Measurements from ENCODE around the gene ERC2.
A peak's percentile ranks its signal among the peaks of the same experiment; 100 is the strongest.

Gene ERC2

DNA sequence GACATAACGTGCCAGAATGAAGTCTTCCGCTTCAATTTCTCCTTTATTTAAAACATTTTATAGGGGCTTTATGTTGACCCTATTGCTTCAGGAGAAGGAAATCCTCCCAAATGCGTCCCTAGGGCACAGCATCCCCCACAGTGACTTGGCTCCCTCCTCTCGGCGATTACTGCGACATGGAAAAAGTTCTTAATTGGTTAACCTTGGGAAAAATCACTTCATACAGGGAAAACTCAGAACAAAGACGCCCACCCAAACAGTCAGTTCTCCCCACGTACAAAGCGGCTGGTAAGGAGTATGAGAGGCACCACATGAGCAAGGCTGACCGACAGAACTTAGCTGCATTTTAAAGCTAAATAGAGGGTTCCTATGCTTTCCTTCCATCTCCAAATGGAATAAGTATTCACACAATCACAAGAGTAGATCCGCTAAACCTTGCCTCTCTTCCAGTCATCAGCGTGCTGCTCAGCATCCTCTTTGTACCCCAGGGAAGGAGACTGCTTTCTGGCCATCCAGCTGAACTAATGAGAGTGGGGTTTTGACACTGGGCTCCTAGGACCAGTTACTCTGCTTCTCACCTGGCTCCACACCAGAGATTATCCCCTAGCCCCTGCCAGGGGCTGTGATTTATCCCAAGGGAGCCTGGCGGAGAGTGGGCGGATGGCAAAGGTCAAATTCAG lies 565.9 kb downstream of the ERC2 start:
- H3K27ac ChIP-seq, result no peak overlapping the region

DNA sequence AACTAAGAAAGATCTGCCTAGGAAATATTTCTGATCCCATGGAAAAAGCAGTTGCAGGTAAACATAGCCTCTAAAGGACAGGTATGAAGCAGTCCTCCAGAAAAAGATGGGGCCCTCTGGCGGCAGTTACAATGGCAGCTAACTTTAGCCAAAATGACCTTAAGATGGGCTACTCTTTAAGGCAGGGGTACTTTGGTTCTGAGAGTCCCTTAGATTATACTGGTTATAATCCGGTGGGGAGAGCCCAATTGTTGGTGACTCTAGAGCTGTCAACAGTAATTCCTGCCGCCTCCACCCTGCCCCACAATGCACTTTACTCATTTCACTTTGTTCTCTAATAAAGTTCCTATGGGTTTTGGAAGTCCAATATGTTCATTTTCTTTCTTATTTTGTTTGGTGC lies 568.4 kb downstream of the ERC2 start:
- DNase-seq, result no peak
- Histone ChIP-seq H3K27ac (no peak overlapping the region), H3K4me3 (ENCODE audit: low read depth, low read length) (no peak overlapping the region), H3K9me3 (ENCODE audit: severe bottlenecking) (no peaks in the 10 kb centered on the region), H3K27me3 (ENCODE audit: insufficient read depth, low read depth, severe bottlenecking) (no peaks in the 10 kb centered on the region), H3K36me3 (no peaks in the 10 kb centered on the region)
- TF ChIP-seq, protein P1, sequence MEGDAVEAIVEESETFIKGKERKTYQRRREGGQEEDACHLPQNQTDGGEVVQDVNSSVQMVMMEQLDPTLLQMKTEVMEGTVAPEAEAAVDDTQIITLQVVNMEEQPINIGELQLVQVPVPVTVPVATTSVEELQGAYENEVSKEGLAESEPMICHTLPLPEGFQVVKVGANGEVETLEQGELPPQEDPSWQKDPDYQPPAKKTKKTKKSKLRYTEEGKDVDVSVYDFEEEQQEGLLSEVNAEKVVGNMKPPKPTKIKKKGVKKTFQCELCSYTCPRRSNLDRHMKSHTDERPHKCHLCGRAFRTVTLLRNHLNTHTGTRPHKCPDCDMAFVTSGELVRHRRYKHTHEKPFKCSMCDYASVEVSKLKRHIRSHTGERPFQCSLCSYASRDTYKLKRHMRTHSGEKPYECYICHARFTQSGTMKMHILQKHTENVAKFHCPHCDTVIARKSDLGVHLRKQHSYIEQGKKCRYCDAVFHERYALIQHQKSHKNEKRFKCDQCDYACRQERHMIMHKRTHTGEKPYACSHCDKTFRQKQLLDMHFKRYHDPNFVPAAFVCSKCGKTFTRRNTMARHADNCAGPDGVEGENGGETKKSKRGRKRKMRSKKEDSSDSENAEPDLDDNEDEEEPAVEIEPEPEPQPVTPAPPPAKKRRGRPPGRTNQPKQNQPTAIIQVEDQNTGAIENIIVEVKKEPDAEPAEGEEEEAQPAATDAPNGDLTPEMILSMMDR (IDR thresholded peaks at IDR 0.05; ENCODE audit: low read depth, low read length), result no peak

More for the DNA sequence above, 565.9 kb downstream of the ERC2 start:
- Histone ChIP-seq H3K4me3 (ENCODE audit: low read depth, low read length) (no peak overlapping the region), H3K27me3 (ENCODE audit: insufficient read depth, low read depth, severe bottlenecking) (no peaks in the 10 kb centered on the region), H3K9me3 (ENCODE audit: severe bottlenecking) (no peaks in the 10 kb centered on the region), H3K36me3 (no peaks in the 10 kb centered on the region)
- DNase-seq, result no peak
- TF ChIP-seq, protein P1 (IDR thresholded peaks at IDR 0.05; ENCODE audit: low read depth, low read length), result no peak

DNA sequence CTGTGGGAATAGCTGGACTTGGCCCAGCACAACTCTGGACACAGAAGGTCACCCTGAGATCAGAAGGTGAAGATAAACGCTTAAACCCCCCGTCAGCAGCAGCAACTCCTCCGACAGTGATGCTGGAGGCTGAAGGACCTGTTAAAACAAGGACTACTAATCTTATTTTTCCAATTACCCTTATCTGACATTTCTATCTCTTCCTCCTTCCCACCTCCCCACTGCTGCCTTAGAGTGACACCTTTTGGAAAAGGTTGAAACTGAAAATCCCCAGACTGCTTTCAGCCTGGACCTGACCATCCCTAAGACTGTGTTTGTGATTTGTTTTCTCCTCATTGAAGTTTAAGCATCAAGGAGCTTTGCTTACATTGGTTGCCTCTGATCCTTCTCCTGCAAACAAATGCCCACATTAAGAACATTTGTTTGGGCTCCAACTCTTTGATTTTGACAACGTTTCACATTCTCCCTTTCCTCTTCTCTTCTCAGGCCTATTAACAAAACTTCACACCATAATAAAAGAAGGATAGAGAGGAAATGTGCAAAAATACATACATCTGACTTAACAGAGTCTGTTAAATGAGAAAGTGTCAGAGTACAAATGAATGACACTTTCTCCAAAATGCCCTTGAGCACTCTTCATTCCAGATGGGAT lies 570.6 kb downstream of the ERC2 start:
- no peak overlapping the region for H3K27ac ChIP-seq
- H3K9me3 ChIP-seq (ENCODE audit: severe bottlenecking), result no peaks in the 10 kb centered on the region
- no peaks in the 10 kb centered on the region for H3K27me3 ChIP-seq (ENCODE audit: insufficient read depth, low read depth, severe bottlenecking)
- TF ChIP-seq, protein P1 (IDR thresholded peaks at IDR 0.05; ENCODE audit: low read depth, low read length), result peak; percentile 57
- H3K36me3 ChIP-seq, result no peaks in the 10 kb centered on the region
- DNase-seq, result peak; percentile 29
- no peak overlapping the region for H3K4me3 ChIP-seq (ENCODE audit: low read depth, low read length)

DNA sequence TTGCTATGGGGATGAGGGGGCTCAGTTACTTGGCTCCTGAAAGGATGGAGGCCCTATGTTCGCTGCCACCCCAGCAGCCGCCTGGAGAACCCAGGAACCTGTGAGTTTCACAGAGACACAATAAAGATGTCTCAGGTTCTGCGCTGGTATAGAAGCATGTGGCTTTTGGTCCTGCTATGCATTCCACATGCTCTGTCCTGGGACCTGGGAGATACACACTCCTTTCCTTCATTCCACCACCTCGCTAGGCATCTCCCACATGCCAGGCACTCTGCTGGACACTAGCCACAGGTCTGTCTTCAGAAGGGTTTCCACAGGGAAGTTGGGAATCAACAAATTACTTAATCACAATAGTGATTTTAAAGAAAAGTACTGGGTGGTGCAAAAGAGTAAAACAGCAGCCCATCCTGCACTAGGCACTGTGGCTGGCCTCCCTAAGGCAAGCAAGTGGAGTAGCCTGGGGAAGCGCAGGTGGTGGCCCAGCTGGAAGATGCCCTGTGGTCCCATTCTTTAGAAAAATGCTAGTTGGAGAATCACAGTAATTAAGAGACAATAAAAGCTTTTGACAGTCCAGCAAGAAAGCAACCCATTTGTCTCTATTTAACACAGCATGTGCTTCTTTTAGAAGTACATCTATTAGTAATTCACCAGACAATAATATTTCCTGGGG lies 572.2 kb downstream of the ERC2 start:
- Histone ChIP-seq H3K36me3 (no peaks in the 10 kb centered on the region), H3K4me3 (ENCODE audit: low read depth, low read length) (no peak overlapping the region), H3K27me3 (ENCODE audit: insufficient read depth, low read depth, severe bottlenecking) (no peaks in the 10 kb centered on the region), H3K9me3 (ENCODE audit: severe bottlenecking) (no peaks in the 10 kb centered on the region), H3K27ac (no peak overlapping the region)
- no peak for DNase-seq
- TF ChIP-seq, protein P1 (IDR thresholded peaks at IDR 0.05; ENCODE audit: low read depth, low read length), result no peak

DNA sequence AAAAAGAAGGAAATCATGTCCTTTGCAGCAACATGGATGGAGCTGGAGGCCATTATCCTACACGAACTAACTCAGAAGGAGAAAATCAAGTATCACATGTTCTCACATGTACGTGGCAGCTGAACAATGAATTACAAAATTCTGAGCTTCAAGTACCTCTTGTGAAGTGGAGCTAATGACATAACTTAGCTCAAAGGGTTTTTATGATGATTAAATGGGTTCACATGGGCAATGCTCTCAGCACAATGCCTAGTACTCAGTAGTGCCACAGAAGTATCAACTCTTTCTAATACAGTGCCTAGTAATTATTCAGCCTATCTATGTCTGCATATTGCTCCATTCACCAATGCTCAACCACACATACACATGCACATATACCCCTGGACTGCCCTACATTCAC lies 573.7 kb downstream of the ERC2 start:
- Histone ChIP-seq H3K36me3 (no peaks in the 10 kb centered on the region), H3K9me3 (ENCODE audit: severe bottlenecking) (no peaks in the 10 kb centered on the region), H3K4me3 (ENCODE audit: low read depth, low read length) (no peak overlapping the region), H3K27ac (no peak overlapping the region), H3K27me3 (ENCODE audit: insufficient read depth, low read depth, severe bottlenecking) (no peaks in the 10 kb centered on the region)
- no peak for DNase-seq
- TF ChIP-seq, protein P1 (IDR thresholded peaks at IDR 0.05; ENCODE audit: low read depth, low read length), result no peak

Measured in WERI-Rb-1 (cell line).